HCT116 (cell line): Measurements from ENCODE around the gene PLCXD3.

ENCODE experiments used
- CBX3 ChIP-seq: IDR thresholded peaks from 2 replicates; pipeline ENCODE4 v1.6.1; 2012; ENCODE audit warnings: low read depth
- EZH2phosphoT487 ChIP-seq: fragments of 200-600 bp; IDR thresholded peaks from 2 replicates; pipeline ENCODE4 v1.6.1; 2018; ENCODE audit warnings: antibody characterized with exemption, borderline replicate concordance
- JUND ChIP-seq: IDR thresholded peaks from 2 replicates; pipeline ENCODE4 v1.6.1; 2012
- POLR2A ChIP-seq: IDR thresholded peaks from 2 replicates; pipeline ENCODE4 v1.7.0; 2011; ENCODE audit warnings: borderline replicate concordance; ENCODE audit not compliant: insufficient read depth, insufficient read length; ENCODE audit errors: extremely low read depth
- TCF7L2 ChIP-seq: IDR thresholded peaks from 2 replicates; pipeline ENCODE4 v1.7.0; 2011; ENCODE audit warnings: borderline replicate concordance, inconsistent platforms; ENCODE audit not compliant: insufficient read depth, insufficient read length; ENCODE audit errors: extremely low read depth
- YY1 ChIP-seq: IDR thresholded peaks from 2 replicates; pipeline ENCODE4 v1.6.1; 2011; ENCODE audit warnings: low read length, low read depth, moderate library complexity, mild to moderate bottlenecking; ENCODE audit not compliant: insufficient replicate concordance; ENCODE audit errors: extremely low read depth
- TF ChIP-seq, protein P1 (sequence below), 3 experiments: fragments of 200-600 bp in 1 of 3; sonication (generic) in 1 of 3; IDR thresholded peaks in 2 of 3; conservative IDR thresholded peaks in 1 of 3; 2 replicates each; pipeline ENCODE4 v1.5.1; 2012 to 2017; ENCODE audit warnings: low read depth in 2 of 3, low read length in 2 of 3, antibody characterized with exemption in 1 of 3, borderline replicate concordance in 1 of 3, control low read depth in 1 of 3, mild to moderate bottlenecking in 1 of 3, mixed read lengths in 1 of 3, mixed run types in 1 of 3, moderate library complexity in 1 of 3; ENCODE audit not compliant: insufficient read depth in 1 of 3
- TF ChIP-seq, protein P2 (sequence below): IDR thresholded peaks from 2 replicates; pipeline ENCODE4 v1.6.1; 2012; ENCODE audit warnings: low read depth

DNA sequence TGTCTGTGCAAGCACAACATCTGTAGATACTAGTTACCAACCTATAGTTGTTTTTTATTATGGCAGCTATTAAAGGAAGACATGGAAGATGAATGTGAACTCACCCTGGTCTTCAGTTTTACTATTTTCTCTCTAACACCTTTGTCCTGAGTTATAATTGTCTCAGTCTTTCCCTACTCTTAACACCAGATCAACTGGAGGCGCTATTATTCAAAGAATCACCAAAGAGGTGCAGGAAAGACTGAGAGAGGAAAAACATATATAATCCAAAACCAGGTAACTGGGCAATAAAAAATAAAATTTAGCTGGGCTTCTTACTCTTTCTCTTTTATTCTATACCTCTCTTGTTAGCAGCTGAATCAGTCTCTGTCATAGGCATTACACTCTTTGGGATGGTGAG lies 162.8 kb downstream of the PLCXD3 start:
- TF ChIP-seq YY1 (no peak), POLR2A (no peak), JUND (no peak), CBX3 (no peak), TCF7L2 (no peak), EZH2phosphoT487 (no peak)
- TF ChIP-seq, protein P1, sequence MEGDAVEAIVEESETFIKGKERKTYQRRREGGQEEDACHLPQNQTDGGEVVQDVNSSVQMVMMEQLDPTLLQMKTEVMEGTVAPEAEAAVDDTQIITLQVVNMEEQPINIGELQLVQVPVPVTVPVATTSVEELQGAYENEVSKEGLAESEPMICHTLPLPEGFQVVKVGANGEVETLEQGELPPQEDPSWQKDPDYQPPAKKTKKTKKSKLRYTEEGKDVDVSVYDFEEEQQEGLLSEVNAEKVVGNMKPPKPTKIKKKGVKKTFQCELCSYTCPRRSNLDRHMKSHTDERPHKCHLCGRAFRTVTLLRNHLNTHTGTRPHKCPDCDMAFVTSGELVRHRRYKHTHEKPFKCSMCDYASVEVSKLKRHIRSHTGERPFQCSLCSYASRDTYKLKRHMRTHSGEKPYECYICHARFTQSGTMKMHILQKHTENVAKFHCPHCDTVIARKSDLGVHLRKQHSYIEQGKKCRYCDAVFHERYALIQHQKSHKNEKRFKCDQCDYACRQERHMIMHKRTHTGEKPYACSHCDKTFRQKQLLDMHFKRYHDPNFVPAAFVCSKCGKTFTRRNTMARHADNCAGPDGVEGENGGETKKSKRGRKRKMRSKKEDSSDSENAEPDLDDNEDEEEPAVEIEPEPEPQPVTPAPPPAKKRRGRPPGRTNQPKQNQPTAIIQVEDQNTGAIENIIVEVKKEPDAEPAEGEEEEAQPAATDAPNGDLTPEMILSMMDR (IDR thresholded peaks at IDR 0.05 in 2 of 3, conservative IDR thresholded peaks at IDR 0.05 in 1 of 3; ENCODE audit: borderline replicate concordance in 1 of 3, insufficient read depth in 1 of 3, low read depth in 2 of 3, low read length in 2 of 3): no peak
- TF ChIP-seq, protein P2, sequence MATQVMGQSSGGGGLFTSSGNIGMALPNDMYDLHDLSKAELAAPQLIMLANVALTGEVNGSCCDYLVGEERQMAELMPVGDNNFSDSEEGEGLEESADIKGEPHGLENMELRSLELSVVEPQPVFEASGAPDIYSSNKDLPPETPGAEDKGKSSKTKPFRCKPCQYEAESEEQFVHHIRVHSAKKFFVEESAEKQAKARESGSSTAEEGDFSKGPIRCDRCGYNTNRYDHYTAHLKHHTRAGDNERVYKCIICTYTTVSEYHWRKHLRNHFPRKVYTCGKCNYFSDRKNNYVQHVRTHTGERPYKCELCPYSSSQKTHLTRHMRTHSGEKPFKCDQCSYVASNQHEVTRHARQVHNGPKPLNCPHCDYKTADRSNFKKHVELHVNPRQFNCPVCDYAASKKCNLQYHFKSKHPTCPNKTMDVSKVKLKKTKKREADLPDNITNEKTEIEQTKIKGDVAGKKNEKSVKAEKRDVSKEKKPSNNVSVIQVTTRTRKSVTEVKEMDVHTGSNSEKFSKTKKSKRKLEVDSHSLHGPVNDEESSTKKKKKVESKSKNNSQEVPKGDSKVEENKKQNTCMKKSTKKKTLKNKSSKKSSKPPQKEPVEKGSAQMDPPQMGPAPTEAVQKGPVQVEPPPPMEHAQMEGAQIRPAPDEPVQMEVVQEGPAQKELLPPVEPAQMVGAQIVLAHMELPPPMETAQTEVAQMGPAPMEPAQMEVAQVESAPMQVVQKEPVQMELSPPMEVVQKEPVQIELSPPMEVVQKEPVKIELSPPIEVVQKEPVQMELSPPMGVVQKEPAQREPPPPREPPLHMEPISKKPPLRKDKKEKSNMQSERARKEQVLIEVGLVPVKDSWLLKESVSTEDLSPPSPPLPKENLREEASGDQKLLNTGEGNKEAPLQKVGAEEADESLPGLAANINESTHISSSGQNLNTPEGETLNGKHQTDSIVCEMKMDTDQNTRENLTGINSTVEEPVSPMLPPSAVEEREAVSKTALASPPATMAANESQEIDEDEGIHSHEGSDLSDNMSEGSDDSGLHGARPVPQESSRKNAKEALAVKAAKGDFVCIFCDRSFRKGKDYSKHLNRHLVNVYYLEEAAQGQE: no peak
